MCF 10A (cell line): ENCODE results near the gene SUGCT. TPM values are rescaled to one million over a fixed set of nuclear protein-coding genes. Genes with fewer than 3 reads are reported as not detected.
"Not testable (repeated sequence)": the region's sequence is repeated elsewhere in the genome, so short reads cannot be mapped to it uniquely, and the experiment has no call there.

Experiments used
- BruUV-seq: library from RNA; stranded (reverse); fragments of 400-500 nt; replicated peaks from 2 replicates; lab custom pipeline; 2021; lab: Mats Ljungman, UMichigan
- CTCF ChIA-PET: fragments of 300-600 bp; sonication (Branson Sonifier 250); formaldehyde crosslinking; extraction: SDS; loops from one replicate; lab custom pipeline; 2021; ENCODE audit warnings: antibody characterized with exemption, inconsistent platforms; lab: Yijun Ruan, JAX
- POLR2A ChIA-PET: fragments of 300-600, 350-650 bp; sonication (Branson Sonifier 250); formaldehyde crosslinking; extraction: SDS; loops from one replicate; lab custom pipeline; 2020; ENCODE audit warnings: antibody characterized with exemption, inconsistent platforms; lab: Yijun Ruan, JAX
- DNase-seq: peaks from one replicate; pipeline ENCODE4 v3.0.0-alpha.2; 2018; ENCODE audit not compliant: unreplicated experiment
- H3K27ac Mint-ChIP-seq: one replicate; pipeline ENCODE4 v1.8.0; 2022; ENCODE audit warnings: mild to moderate bottlenecking, low read depth, mixed read lengths; ENCODE audit not compliant: unreplicated experiment
- H3K27me3 Mint-ChIP-seq: one replicate; pipeline ENCODE4 v1.8.0; 2022; ENCODE audit warnings: mixed read lengths; ENCODE audit not compliant: insufficient read depth, unreplicated experiment
- H3K36me3 Mint-ChIP-seq: one replicate; pipeline ENCODE4 v1.8.0; 2022; ENCODE audit warnings: mild to moderate bottlenecking, moderate library complexity, mixed read lengths; ENCODE audit not compliant: insufficient read depth, unreplicated experiment
- H3K4me1 Mint-ChIP-seq: one replicate; pipeline ENCODE4 v1.8.0; 2022; ENCODE audit warnings: mixed read lengths; ENCODE audit not compliant: insufficient read depth, unreplicated experiment
- H3K4me3 Mint-ChIP-seq: one replicate; pipeline ENCODE4 v1.8.0; 2022; ENCODE audit warnings: mild to moderate bottlenecking, moderate library complexity, mixed read lengths; ENCODE audit not compliant: unreplicated experiment
- H3K9me3 Mint-ChIP-seq: one replicate; pipeline ENCODE4 v1.8.0; 2022; ENCODE audit warnings: mixed read lengths; ENCODE audit not compliant: unreplicated experiment
- intact Hi-C: fragments of 100-400 bp; cut with micrococcal nuclease; formaldehyde crosslinking; loops from 2 replicates; pipeline ENCODE4 v1.14.1; 2022
- total RNA-seq: library from RNA; stranded (reverse); gene quantifications from 2 replicates; pipeline ENCODE4 v1.2.3, GENCODE V29; 2022
- TF ChIP-seq, protein P1 (sequence below): fragments of 200-600 bp; IDR thresholded peaks from one replicate; pipeline ENCODE4 v1.8.0; 2022; ENCODE audit warnings: antibody characterized with exemption, mild to moderate bottlenecking; ENCODE audit not compliant: unreplicated experiment

Gene SUGCT
- total RNA-seq, 1 experiment from 2014 or later = 25.4 TPM

DNA sequence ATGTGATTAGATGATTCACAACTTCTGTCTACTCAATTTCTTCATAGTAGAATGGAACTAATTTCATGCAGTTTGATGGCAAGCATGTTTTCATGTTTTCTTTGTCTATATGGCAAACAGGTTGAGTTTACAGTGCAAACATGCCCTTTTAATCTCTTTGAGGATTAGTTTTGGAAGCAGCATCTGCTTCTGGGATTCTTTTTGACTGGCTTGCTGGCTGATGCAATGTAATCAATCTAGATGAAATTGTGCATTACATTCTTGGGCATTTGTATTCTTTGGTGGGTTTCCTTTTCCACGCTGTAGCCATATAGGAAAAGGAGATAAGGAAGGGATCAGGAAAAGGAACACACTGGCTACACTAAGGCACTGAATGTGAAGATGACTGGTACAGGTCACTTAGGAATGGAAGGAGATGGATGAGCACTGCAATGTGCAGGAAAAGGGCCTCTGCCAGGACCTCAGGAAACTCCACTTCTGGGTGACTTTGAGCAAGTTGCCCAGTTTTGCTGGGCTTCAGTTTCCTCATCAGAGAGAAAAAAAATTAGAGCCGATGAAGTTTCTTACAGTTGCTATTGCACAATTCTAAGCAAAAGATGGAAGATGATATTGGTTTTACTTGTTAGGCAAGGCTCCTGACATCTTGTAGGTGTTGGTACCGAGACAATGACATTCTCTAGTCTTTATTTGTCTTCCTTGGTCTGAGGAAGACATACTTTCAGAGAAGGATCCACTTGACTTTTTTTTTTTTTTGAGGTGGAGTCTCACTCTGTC lies 269.1 kb downstream of the SUGCT start:
- Mint-ChIP-seq H3K4me1 (peaks cover 6% of the 10 kb centered on the region), H3K4me3 (no peak overlapping the region), H3K9me3 (peaks cover 6% of the 10 kb centered on the region), H3K27me3 (no peaks in the 10 kb centered on the region), H3K36me3 (peaks cover 6% of the 10 kb centered on the region), H3K27ac (no peak overlapping the region)
- CTCF ChIA-PET = no interaction called here
- no TSS peak for BruUV-seq
- no peak for DNase-seq
- POLR2A ChIA-PET = no interaction called here
- TF ChIP-seq, protein P1, sequence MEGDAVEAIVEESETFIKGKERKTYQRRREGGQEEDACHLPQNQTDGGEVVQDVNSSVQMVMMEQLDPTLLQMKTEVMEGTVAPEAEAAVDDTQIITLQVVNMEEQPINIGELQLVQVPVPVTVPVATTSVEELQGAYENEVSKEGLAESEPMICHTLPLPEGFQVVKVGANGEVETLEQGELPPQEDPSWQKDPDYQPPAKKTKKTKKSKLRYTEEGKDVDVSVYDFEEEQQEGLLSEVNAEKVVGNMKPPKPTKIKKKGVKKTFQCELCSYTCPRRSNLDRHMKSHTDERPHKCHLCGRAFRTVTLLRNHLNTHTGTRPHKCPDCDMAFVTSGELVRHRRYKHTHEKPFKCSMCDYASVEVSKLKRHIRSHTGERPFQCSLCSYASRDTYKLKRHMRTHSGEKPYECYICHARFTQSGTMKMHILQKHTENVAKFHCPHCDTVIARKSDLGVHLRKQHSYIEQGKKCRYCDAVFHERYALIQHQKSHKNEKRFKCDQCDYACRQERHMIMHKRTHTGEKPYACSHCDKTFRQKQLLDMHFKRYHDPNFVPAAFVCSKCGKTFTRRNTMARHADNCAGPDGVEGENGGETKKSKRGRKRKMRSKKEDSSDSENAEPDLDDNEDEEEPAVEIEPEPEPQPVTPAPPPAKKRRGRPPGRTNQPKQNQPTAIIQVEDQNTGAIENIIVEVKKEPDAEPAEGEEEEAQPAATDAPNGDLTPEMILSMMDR = no peak
- intact Hi-C loops = no loop called here

DNA sequence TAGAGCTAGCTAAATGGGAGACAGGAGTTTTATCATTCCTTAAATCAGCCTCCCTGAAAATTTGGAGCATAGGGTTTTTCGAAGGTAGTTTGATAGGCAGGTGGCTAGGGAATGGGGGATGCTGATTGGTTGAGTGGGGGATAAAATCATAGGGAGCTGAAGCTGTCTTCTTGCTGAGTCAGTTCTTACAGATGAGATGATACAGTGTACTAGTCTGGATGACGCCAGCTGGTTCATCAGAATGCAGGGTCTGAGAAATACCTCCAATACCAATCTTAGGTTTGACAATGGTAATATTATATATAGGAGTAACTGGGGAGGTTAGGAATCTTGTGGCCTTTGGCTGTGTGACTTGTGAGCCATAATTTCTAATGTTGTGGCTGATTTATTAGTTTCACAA lies 271.2 kb downstream of the SUGCT start:
- Mint-ChIP-seq H3K9me3 (peaks cover 6% of the 10 kb centered on the region), H3K4me1 (peaks cover 6% of the 10 kb centered on the region), H3K36me3 (peaks cover 6% of the 10 kb centered on the region), H3K4me3 (no peak overlapping the region), H3K27me3 (no peaks in the 10 kb centered on the region), H3K27ac (no peak overlapping the region)
- no peak for DNase-seq
- CTCF ChIA-PET = interaction anchor here (1.3 kb wide), 1 partner anchor 12 kb away, joined by 3 read pairs; no protein-coding TSS in a partner anchor
- POLR2A ChIA-PET = no interaction called here
- intact Hi-C loops = no loop called here
- TF ChIP-seq, protein P1 = no peak
- no TSS peak for BruUV-seq

DNA sequence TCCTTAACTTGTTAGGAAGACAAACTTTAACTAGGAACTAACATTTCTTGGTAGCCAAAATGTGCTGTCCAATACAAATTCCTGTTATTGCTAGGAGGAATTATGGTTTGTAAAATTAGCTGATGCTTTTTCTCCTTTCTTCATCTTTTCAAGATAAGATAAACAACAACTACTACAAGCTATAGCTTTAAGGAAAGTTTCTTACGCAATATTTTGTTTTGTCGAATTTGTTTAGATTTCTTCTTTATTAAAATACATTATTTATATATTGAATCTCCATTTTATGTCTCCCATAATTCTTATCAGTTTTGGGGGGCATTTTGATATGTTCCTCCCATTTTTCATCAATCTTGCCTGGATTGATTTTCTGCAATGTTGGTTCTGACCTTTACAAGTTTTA lies 277.5 kb downstream of the SUGCT start:
- ChIA-PET CTCF (no interaction called here), POLR2A (no interaction called here)
- Mint-ChIP-seq H3K4me1 (no peaks in the 10 kb centered on the region), H3K9me3 (no peaks in the 10 kb centered on the region), H3K36me3 (no peaks in the 10 kb centered on the region), H3K27ac (no peak overlapping the region), H3K4me3 (no peak overlapping the region), H3K27me3 (no peaks in the 10 kb centered on the region)
- intact Hi-C loops = no loop called here
- TF ChIP-seq, protein P1 = no peak
- BruUV-seq = no TSS peak
- no peak for DNase-seq

DNA sequence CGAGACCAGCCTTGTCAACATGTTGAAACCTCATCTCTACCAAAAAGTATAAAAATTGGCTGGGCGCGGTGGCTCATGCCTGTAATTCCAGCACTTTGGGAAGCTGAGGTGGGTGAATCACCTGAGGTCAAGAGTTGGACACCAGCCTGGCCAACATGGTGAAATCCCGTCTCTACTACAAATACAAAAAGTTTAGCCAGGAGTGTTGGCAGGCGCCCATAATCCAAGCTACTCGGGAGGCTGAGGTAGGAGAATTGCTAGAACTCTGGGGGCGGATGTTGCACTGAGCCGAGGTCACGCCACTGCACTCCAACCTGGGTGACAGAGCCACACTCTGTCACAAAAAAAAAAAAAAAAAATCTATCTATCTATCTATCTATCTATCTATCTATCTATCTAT lies 279.9 kb downstream of the SUGCT start:
- H3K9me3 Mint-ChIP-seq, H3K4me3 Mint-ChIP-seq, intact Hi-C loops, H3K4me1 Mint-ChIP-seq, H3K27me3 Mint-ChIP-seq, CTCF ChIA-PET, H3K36me3 Mint-ChIP-seq, BruUV-seq, POLR2A ChIA-PET: not testable (repeated sequence)
- peak; percentile 85 for DNase-seq
- H3K27ac Mint-ChIP-seq = peak overlapping the region; percentile 9
